H1 (cell line): ENCODE measurements around the gene RAD51B. TPM values are rescaled to one million over a fixed set of nuclear protein-coding genes. Genes with fewer than 3 reads are reported as not detected.

Experiments
- CTCF ChIA-PET: fragments of 300-600 bp; sonication (Branson Sonifier 250); formaldehyde crosslinking; loops from one replicate; lab custom pipeline; 2021; ENCODE audit not compliant: partially characterized antibody; lab: Charles Lee
- POLR2A ChIA-PET: fragments of 300-600 bp; sonication (Branson Sonifier 250); formaldehyde crosslinking; loops from one replicate; lab custom pipeline; 2021; ENCODE audit warnings: inconsistent platforms; ENCODE audit not compliant: partially characterized antibody; lab: Charles Lee
- DNase-seq, 2 experiments: peaks; one replicate each; pipeline versions ENCODE4 v3.0.0 to v3.0.0-alpha.2; 2010 to 2022; ENCODE audit warnings: low spot score in 2 of 2, low read depth in 1 of 2, mixed read lengths in 1 of 2
- FAIRE-seq: peaks from 2 replicates; lab custom pipeline; 2011; peaks lifted over from hg19 to GRCh38; lab: Jason Lieb, UNC
- H2AFZ ChIP-seq: 2 replicates; pipeline ENCODE4 v1.8.1; 2012; ENCODE audit warnings: low read length, inconsistent platforms
- H2AK5ac ChIP-seq: 2 replicates; pipeline ENCODE4 v1.6.1; 2013; ENCODE audit warnings: low read depth, low read length
- H2BK120ac ChIP-seq: replicated peaks from 2 replicates; pipeline ENCODE3; 2013; ENCODE audit warnings: low read depth, low read length, inconsistent platforms
- H2BK12ac ChIP-seq: 2 replicates; pipeline ENCODE4 v1.6.1; 2013; ENCODE audit warnings: low read depth, low read length
- H2BK15ac ChIP-seq: 2 replicates; pipeline ENCODE4 v1.6.1; 2013; ENCODE audit warnings: low read length
- H2BK20ac ChIP-seq: 2 replicates; pipeline ENCODE4 v1.6.1; 2013; ENCODE audit warnings: low read length
- H2BK5ac ChIP-seq: 2 replicates; pipeline ENCODE4 v1.6.1; 2013; ENCODE audit warnings: low read depth, low read length
- H3K14ac ChIP-seq: 2 replicates; pipeline ENCODE4 v1.6.1; 2013; ENCODE audit warnings: inconsistent platforms; ENCODE audit not compliant: insufficient read length
- H3K18ac ChIP-seq: 2 replicates; pipeline ENCODE4 v1.6.1; 2013; ENCODE audit warnings: low read length; ENCODE audit errors: extremely low read depth
- H3K23ac ChIP-seq: 2 replicates; pipeline ENCODE4 v1.6.1; 2013; ENCODE audit warnings: inconsistent platforms; ENCODE audit not compliant: insufficient read length
- H3K23me2 ChIP-seq: 2 replicates; pipeline ENCODE4 v1.6.1; 2013; ENCODE audit warnings: low read depth, low read length
- H3K27ac ChIP-seq: 2 replicates; pipeline ENCODE4 v1.6.1; 2011; ENCODE audit warnings: low read depth, low read length, inconsistent platforms
- H3K27me3 ChIP-seq, 4 experiments: replicated peaks in 1 of 4; 1 replicate in 1 of 4; 2 replicates in 3 of 4; pipeline versions ENCODE4 v1.6.1 to v1.8.1; 2011 to 2013; ENCODE audit warnings: low read length in 3 of 4, mild to moderate bottlenecking in 3 of 4, inconsistent platforms in 2 of 4, mixed read lengths in 2 of 4, moderate library complexity in 1 of 4; ENCODE audit not compliant: control insufficient read depth in 3 of 4, insufficient read depth in 3 of 4; ENCODE audit errors: extremely low read depth in 1 of 4
- H3K36me3 ChIP-seq, 4 experiments: 2 replicates each; pipeline versions ENCODE4 v1.6.1 to v1.8.1; 2011 to 2013; ENCODE audit warnings: mild to moderate bottlenecking in 4 of 4, low read length in 3 of 4, moderate library complexity in 2 of 4, control low read depth in 1 of 4, inconsistent platforms in 1 of 4; ENCODE audit not compliant: insufficient read depth in 4 of 4, control insufficient read depth in 2 of 4
- H3K4ac ChIP-seq: replicated peaks from 2 replicates; pipeline ENCODE3; 2013; ENCODE audit warnings: low read length, low read depth, mixed read lengths, inconsistent platforms; ENCODE audit not compliant: insufficient read length
- H3K4me1 ChIP-seq, 4 experiments: replicated peaks in 1 of 4; 1 replicate in 1 of 4; 2 replicates in 3 of 4; pipeline versions ENCODE4 v1.6.1 to v1.8.1; 2011 to 2013; ENCODE audit warnings: low read length in 3 of 4, inconsistent platforms in 2 of 4, mixed read lengths in 1 of 4; ENCODE audit not compliant: insufficient read depth in 4 of 4, control insufficient read depth in 3 of 4
- H3K4me2 ChIP-seq, 2 experiments: 2 replicates each; pipeline versions ENCODE4 v1.6.1 to v1.8.1; 2011 to 2013; ENCODE audit warnings: low read depth in 2 of 2, low read length in 2 of 2, control low read depth in 1 of 2, inconsistent platforms in 1 of 2, mild to moderate bottlenecking in 1 of 2; ENCODE audit not compliant: insufficient read depth in 1 of 2
- H3K4me3 ChIP-seq, 4 experiments: fragments of 200-600, 300-600 bp in 1 of 4; sonication (generic), shearing (Covaris generic), sonication (Bioruptor Twin) in 1 of 4; 2 replicates each; pipeline versions ENCODE4 v1.5.1 to v1.8.1; 2011 to 2016; ENCODE audit warnings: low read length in 4 of 4, low read depth in 3 of 4, control low read depth in 2 of 4, inconsistent platforms in 2 of 4, mild to moderate bottlenecking in 2 of 4, mixed read lengths in 1 of 4, moderate library complexity in 1 of 4; ENCODE audit not compliant: insufficient read depth in 2 of 4; ENCODE audit errors: extremely low read depth in 1 of 4
- H3K56ac ChIP-seq: replicated peaks from 2 replicates; pipeline ENCODE3; 2013; ENCODE audit warnings: low read depth, mild to moderate bottlenecking, mixed read lengths, low read length, inconsistent platforms; ENCODE audit not compliant: insufficient read length
- H3K79me1 ChIP-seq: 2 replicates; pipeline ENCODE4 v1.6.1; 2013; ENCODE audit warnings: low read depth, low read length, control low read depth
- H3K79me2 ChIP-seq, 2 experiments: 2 replicates each; pipeline versions ENCODE4 v1.6.1 to v1.8.1; 2012 to 2013; ENCODE audit warnings: low read length in 2 of 2, mild to moderate bottlenecking in 2 of 2, inconsistent platforms in 1 of 2; ENCODE audit not compliant: insufficient read depth in 2 of 2, control insufficient read depth in 1 of 2
- H3K9ac ChIP-seq, 4 experiments: replicated peaks in 1 of 4; 1 replicate in 1 of 4; 2 replicates in 3 of 4; pipeline versions ENCODE4 v1.6.1 to v1.8.1; 2011 to 2013; ENCODE audit warnings: low read depth in 3 of 4, low read length in 3 of 4, control low read depth in 2 of 4, mild to moderate bottlenecking in 2 of 4, moderate library complexity in 2 of 4, inconsistent platforms in 1 of 4; ENCODE audit errors: extremely low read depth in 1 of 4
- H3K9me3 ChIP-seq, 2 experiments: 2 replicates each; pipeline versions ENCODE4 v1.6.1 to v1.8.1; 2012 to 2013; ENCODE audit warnings: mild to moderate bottlenecking in 2 of 2, moderate library complexity in 2 of 2, control low read depth in 1 of 2, inconsistent platforms in 1 of 2, low read depth in 1 of 2, low read length in 1 of 2, mixed read lengths in 1 of 2; ENCODE audit not compliant: insufficient read depth in 2 of 2
- H4K20me1 ChIP-seq, 2 experiments: replicated peaks in 1 of 2; 2 replicates each; pipeline versions ENCODE3 to v1.8.1; 2011 to 2013; ENCODE audit warnings: inconsistent platforms in 2 of 2, low read length in 2 of 2, mild to moderate bottlenecking in 1 of 2; ENCODE audit not compliant: insufficient read depth in 2 of 2, control insufficient read depth in 1 of 2
- H4K5ac ChIP-seq: 2 replicates; pipeline ENCODE4 v1.6.1; 2013; ENCODE audit warnings: low read length, low read depth, mixed read lengths, inconsistent platforms; ENCODE audit not compliant: insufficient read length
- H4K8ac ChIP-seq: 2 replicates; pipeline ENCODE4 v1.8.0; 2013; ENCODE audit warnings: mild to moderate bottlenecking, moderate library complexity, low read length, inconsistent platforms; ENCODE audit not compliant: insufficient read depth; ENCODE audit errors: extremely low read depth
- H4K91ac ChIP-seq: replicated peaks from 2 replicates; pipeline ENCODE3; 2013; ENCODE audit warnings: low read length, mixed read lengths, inconsistent platforms; ENCODE audit not compliant: insufficient read length
- BACH1 ChIP-seq: IDR thresholded peaks from 2 replicates; pipeline ENCODE4 v1.6.1; 2012; ENCODE audit warnings: low read length, improper control_type of control experiment
- CHD2 ChIP-seq: IDR thresholded peaks from 2 replicates; pipeline ENCODE4 v1.6.1; 2012; ENCODE audit warnings: low read length, improper control_type of control experiment
- HDAC2 ChIP-seq, 2 experiments: fragments of 300-600 bp in 1 of 2; sonication (generic) in 1 of 2; IDR thresholded peaks; 2 replicates each; pipeline ENCODE4 v1.6.1; 2011 to 2012; ENCODE audit warnings: low read depth in 2 of 2, low read length in 2 of 2, mild to moderate bottlenecking in 2 of 2, moderate library complexity in 2 of 2, borderline replicate concordance in 1 of 2, inconsistent platforms in 1 of 2
- KDM4A ChIP-seq: IDR thresholded peaks from one replicate; pipeline ENCODE4 v1.7.1; 2012; ENCODE audit warnings: low read depth, mild to moderate bottlenecking, moderate library complexity, low read length, inconsistent platforms; ENCODE audit not compliant: severe bottlenecking
- RBBP5 ChIP-seq: IDR thresholded peaks from 2 replicates; pipeline ENCODE4 v1.7.1; 2012; ENCODE audit warnings: low read depth, mild to moderate bottlenecking, inconsistent platforms, low read length, moderate library complexity, borderline replicate concordance
- SP2 ChIP-seq: IDR thresholded peaks from 2 replicates; pipeline ENCODE4 v1.6.1; 2012; ENCODE audit warnings: mild to moderate bottlenecking, low read length, inconsistent platforms
- TAF7 ChIP-seq: optimal IDR thresholded peaks from 2 replicates; pipeline ENCODE3; 2011; ENCODE audit warnings: low read depth, mild to moderate bottlenecking, inconsistent platforms, low read length, moderate library complexity, borderline replicate concordance
- TCF12 ChIP-seq: IDR thresholded peaks from 2 replicates; pipeline ENCODE4 v1.6.1; 2011; ENCODE audit warnings: low read depth, mild to moderate bottlenecking, low read length
- TEAD4 ChIP-seq: IDR thresholded peaks from 2 replicates; pipeline ENCODE4 v1.6.1; 2012; ENCODE audit warnings: low read depth, low read length, inconsistent platforms, mixed read lengths
- YY1 ChIP-seq: IDR thresholded peaks from 2 replicates; pipeline ENCODE4 v1.6.1; 2011; ENCODE audit warnings: low read depth, mild to moderate bottlenecking, low read length
- WGBS, 2 experiments: shearing (Covaris generic) in 1 of 2; methylation state at CpG; one replicate each; pipeline versions ENCODE4 v1.1.6 to v1.1.7; 2013 to 2015; ENCODE audit warnings: low lambda C conversion rate in 2 of 2, mixed read lengths in 2 of 2, inconsistent platforms in 1 of 2, low coverage in 1 of 2, missing lambda C conversion rate in 1 of 2; ENCODE audit not compliant: insufficient replicate concordance in 2 of 2, insufficient coverage in 1 of 2, insufficient read length in 1 of 2; ENCODE audit errors: extremely low coverage in 1 of 2, missing lambda C conversion rate in 1 of 2; 5-methylcytosine and 5-hydroxymethylcytosine counted together
- polyA plus RNA-seq, 7 experiments: library from polyadenylated mRNA; depleted of rRNA in 3 of 7; stranded (reverse) in 5 of 7; unstranded in 2 of 7; fragments of >200 nt in 5 of 7; fragments of 200-250 nt in 2 of 7; gene quantifications; 1 replicate in 5 of 7; 2 replicates in 1 of 7; 4 replicates in 1 of 7; pipeline versions ENCODE4 v1.2.1 to v1.2.3, GENCODE V29; 2011 to 2013; ENCODE audit warnings: missing spikeins in 2 of 7, mixed read lengths in 2 of 7
- total RNA-seq: library from RNA; stranded (reverse); fragmentation: NEBNext Ultra II Directional; extraction: Animal tissue kit (Norgen Biotek cat#: 25700); gene quantifications from 2 replicates; pipeline ENCODE4 v1.2.1, GENCODE V29; 2021

RAD51B gene
- total and polyA plus RNA-seq, 2 of the 8 experiments (the other 6 are each of a cell fraction or from before 2014, with no cell fraction given), result 3.9 to 14.9 TPM

DNA sequence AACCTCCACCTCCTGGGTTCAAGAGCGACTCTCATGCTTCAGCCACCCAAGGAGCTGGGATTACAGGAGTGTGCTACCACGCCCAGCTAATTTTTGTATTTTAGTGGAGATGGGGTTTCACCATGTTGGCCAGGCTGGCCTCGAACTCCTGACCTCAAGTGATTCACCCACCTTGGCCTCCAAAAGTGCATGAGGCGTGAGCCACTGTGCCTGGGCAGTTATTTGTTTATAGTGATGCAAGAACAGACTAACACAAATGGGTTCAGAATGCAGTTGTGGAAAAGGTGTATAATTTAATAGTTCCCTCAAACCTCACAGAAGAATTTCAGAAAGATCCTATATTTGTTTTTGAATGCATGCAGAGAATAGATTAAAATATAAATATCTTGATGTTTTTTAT, 526.2 kb downstream of the RAD51B start:
- peaks cover 3 to 16% (median 6%) of the 10 kb centered on the region in 4 experiments; a peak in 6 of 7 replicates for H3K4me1 ChIP-seq
- H3K27me3 ChIP-seq, result no peaks in the 10 kb centered on the region; a peak in 1 of 7 replicates
- H3K23ac ChIP-seq, result no peak overlapping the region
- no peak overlapping the region for H3K9ac ChIP-seq
- CTCF ChIA-PET, result no interaction called here
- no peak overlapping the region for H4K5ac ChIP-seq
- no peak overlapping the region for H3K56ac ChIP-seq
- H3K4me3 ChIP-seq, result no peak overlapping the region
- H2BK15ac ChIP-seq, result no peak overlapping the region
- H2AK5ac ChIP-seq, result no peak overlapping the region
- H2BK120ac ChIP-seq, result no peak overlapping the region
- H4K20me1 ChIP-seq, result no peaks in the 10 kb centered on the region
- FAIRE-seq, result no peak
- no peak overlapping the region for H4K8ac ChIP-seq
- TF ChIP-seq SP2 (no peak), CHD2 (no peak), TEAD4 (no peak), HDAC2 (IDR thresholded peaks at IDR 0.05; ENCODE audit: borderline replicate concordance in 1 of 2, low read depth in 2 of 2, low read length in 2 of 2) (no peak), BACH1 (no peak), YY1 (no peak), TAF7 (no peak), RBBP5 (no peak), TCF12 (no peak), KDM4A (no peak)
- TF ChIP-seq, all 59 proteins: peak for 0
- no peak overlapping the region for H3K14ac ChIP-seq
- no peak for DNase-seq
- POLR2A ChIA-PET, result no interaction called here
- H3K79me1 ChIP-seq, result no peaks in the 10 kb centered on the region
- no peak overlapping the region for H3K4ac ChIP-seq
- H3K79me2 ChIP-seq, result no peaks in the 10 kb centered on the region
- WGBS, 2 experiments, result 98% methylated on average over 4 of the region's 4 CpGs; no CpG with 5 or more reads in 1 of the 2 experiments
- H2BK5ac ChIP-seq, result no peak overlapping the region
- no peaks in the 10 kb centered on the region for H3K23me2 ChIP-seq
- H4K91ac ChIP-seq, result no peak overlapping the region
- H3K4me2 ChIP-seq, result no peak overlapping the region
- no peaks in the 10 kb centered on the region for H3K9me3 ChIP-seq
- H3K27ac ChIP-seq, result no peak overlapping the region
- no peak overlapping the region for H3K18ac ChIP-seq
- H2AFZ ChIP-seq, result no peak overlapping the region
- no peak overlapping the region for H2BK20ac ChIP-seq
- no peak overlapping the region for H2BK12ac ChIP-seq
- no peaks in the 10 kb centered on the region for H3K36me3 ChIP-seq
